GM12873 (cell line): ENCODE data around the gene NFYC.

Source experiments
- CTCF ChIP-seq: IDR thresholded peaks from 2 replicates; pipeline ENCODE4 v1.5.1; 2012; ENCODE audit warnings: low read depth, mild to moderate bottlenecking, moderate library complexity, low read length, control low read depth; ENCODE audit not compliant: insufficient read depth; ENCODE audit errors: missing control alignments

Gene NFYC

GRCh38 chr1:40699787-40700186 is 8.3 kb downstream of the NFYC start:
- no peak for TF ChIP-seq CTCF

- TF ChIP-seq CTCF = no peak
Measured at GRCh38 chr1:40701684-40702083, 10.2 kb downstream of the NFYC start.

GRCh38 chr1:40703316-40703715 is 11.8 kb downstream of the NFYC start:
- TF ChIP-seq CTCF = no peak

GRCh38 chr1:40704817-40705733 is 13.6 kb downstream of the NFYC start:
- no peak for TF ChIP-seq CTCF

- TF ChIP-seq CTCF = no peak
Measured at GRCh38 chr1:40706626-40707025, 15.1 kb downstream of the NFYC start.

GRCh38 chr1:40708750-40709099 is 17.2 kb downstream of the NFYC start:
- no peak for TF ChIP-seq CTCF

- TF ChIP-seq CTCF = no peak
Measured at GRCh38 chr1:40709100-40709801, 17.7 kb downstream of the NFYC start.
